RWPE1 (cell line): ENCODE data around the gene GRK4.
"Not testable (repeated sequence)": the region's sequence is repeated elsewhere in the genome, so short reads cannot be mapped to it uniquely, and the experiment has no call there.

Experiments used
- CTCF ChIA-PET: fragments of 350-600 bp; sonication (Branson Sonifier 250); formaldehyde crosslinking; extraction: SDS; loops from one replicate; lab custom pipeline; 2021; lab: Yijun Ruan, JAX
- POLR2A ChIA-PET: fragments of 400-600 bp; formaldehyde crosslinking; extraction: SDS; loops from one replicate; lab custom pipeline; 2020; ENCODE audit warnings: antibody characterized with exemption; ENCODE audit not compliant: low non-redundant PET; lab: Yijun Ruan, JAX
- DNase-seq: peaks from one replicate; pipeline ENCODE4 v3.0.0; 2012; ENCODE audit warnings: low spot score
- H3K27ac ChIP-seq: fragments of 450-650 bp; 2 replicates; pipeline ENCODE4 v1.5.1; 2017
- TF ChIP-seq, protein P1 (sequence below): fragments of 450-650 bp; conservative IDR thresholded peaks from 2 replicates; pipeline ENCODE4 v1.5.1; 2017; ENCODE audit warnings: low read depth, mild to moderate bottlenecking

Gene GRK4

DNA sequence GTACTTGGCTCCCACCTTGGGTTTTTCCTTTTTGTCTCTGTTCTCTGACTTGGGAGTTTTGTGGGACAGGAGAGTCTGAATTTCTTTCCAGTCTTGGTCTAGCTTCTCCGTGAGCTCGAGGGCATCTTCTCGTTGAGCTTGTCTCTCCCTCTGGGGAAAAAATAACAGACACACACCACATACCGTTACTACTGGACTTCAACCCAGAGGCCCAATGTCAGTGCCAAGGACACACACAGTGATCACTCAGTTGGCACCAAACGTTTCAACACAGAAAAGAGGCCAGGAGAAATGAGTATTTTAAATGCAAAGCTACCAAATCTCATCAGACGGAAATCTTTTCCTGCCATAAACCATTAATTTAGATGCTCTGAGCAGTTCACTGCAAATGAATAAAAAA, 9.9 kb upstream of the GRK4 start:
- TF ChIP-seq, protein P1, sequence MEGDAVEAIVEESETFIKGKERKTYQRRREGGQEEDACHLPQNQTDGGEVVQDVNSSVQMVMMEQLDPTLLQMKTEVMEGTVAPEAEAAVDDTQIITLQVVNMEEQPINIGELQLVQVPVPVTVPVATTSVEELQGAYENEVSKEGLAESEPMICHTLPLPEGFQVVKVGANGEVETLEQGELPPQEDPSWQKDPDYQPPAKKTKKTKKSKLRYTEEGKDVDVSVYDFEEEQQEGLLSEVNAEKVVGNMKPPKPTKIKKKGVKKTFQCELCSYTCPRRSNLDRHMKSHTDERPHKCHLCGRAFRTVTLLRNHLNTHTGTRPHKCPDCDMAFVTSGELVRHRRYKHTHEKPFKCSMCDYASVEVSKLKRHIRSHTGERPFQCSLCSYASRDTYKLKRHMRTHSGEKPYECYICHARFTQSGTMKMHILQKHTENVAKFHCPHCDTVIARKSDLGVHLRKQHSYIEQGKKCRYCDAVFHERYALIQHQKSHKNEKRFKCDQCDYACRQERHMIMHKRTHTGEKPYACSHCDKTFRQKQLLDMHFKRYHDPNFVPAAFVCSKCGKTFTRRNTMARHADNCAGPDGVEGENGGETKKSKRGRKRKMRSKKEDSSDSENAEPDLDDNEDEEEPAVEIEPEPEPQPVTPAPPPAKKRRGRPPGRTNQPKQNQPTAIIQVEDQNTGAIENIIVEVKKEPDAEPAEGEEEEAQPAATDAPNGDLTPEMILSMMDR, result no peak
- peak overlapping the region; percentile 55; the same call in 1 of the 2 replicates for H3K27ac ChIP-seq
- ChIA-PET POLR2A (no interaction called here), CTCF (interaction anchor here (0.9 kb wide), 1 partner anchor 83 kb away, joined by 3 read pairs; no protein-coding TSS in a partner anchor)
- no peak for DNase-seq

DNA sequence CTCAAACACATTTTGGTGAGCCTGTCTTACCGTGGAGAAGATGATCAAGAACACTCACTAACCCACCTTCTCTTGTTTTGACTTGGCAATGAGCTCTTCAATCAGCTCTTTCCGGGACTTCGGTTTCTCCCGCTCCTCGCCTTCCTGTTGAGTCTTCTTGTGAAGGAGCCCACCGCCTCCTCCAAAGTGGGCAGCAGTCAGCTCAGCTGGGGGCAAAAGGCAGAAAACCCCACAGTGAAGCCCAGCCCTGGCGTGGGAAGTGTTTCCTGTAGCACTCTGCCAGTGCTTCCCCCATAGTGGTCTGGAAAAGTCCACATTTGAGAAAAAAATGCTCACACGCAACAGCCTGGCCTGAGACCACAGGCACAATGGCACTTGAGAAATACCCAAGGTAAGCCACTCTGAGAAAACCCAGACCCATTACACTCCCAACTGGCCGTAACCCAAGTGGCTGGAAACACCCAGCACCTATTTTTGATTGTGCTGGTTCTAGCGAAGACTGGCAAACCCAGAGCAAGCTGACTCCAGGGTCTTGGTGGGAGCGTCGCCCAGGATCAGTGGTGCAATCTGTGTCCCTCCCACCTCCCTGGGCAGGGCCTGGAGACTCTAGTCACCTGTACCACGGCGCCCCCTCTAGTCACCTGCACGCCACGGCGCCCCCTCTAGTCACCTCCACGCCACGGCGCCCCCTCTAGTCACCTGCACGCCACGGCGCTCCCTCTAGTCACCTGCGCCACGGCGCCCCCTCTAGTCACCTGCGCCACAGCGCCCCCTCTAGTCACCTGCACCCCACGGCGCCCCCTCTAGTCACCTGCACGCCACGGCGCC, 8.8 kb upstream of the GRK4 start:
- TF ChIP-seq, protein P1, result no peak
- CTCF ChIA-PET, result interaction anchor here (0.9 kb wide), 1 partner anchor 82 kb away, joined by 3 read pairs; no protein-coding TSS in a partner anchor

DNA sequence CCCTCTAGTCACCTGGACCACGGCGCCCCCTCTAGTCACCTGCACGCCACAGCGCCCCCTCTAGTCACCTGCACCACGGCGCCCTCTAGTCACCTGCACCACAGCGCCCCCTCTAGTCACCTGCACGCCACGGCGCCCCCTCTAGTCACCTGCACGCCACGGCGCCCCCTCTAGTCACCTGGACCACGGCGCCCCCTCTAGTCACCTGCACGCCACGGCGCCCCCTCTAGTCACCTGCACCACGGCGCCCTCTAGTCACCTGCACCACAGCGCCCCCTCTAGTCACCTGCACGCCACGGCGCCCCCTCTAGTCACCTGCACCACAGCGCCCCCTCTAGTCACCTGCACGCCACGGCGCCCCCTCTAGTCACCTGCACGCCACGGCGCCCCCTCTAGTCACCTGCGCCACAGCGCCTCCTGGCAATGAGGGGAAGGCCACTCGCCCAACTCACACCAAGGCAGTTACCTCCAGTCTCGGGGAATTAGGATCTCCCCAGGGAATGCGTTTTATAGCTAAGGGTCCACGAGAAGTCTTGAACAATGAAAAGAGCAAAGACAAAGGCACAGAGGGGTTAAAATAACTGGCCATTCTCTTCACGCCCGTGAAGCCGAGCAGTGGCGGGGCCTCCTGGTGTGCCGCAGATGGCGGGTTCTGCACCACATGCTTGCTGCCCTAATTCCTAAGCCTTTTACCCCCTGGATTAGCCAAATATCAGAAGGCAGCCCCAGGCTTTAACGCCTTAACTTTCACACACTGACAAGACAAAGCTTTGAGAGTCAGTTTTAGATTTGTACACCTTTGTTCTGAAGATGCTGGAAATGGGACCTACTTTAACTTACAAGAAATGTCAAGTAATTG, 8.0 kb upstream of the GRK4 start:
- 0 out of 2 replicates have a peak overlapping the region, but pooled peaks have one; percentile 22 for H3K27ac ChIP-seq
- CTCF ChIA-PET, result interaction anchor here (0.6 kb wide), 1 partner anchor 11 kb away, joined by 3 read pairs; no protein-coding TSS in a partner anchor
- POLR2A ChIA-PET, DNase-seq: not testable (repeated sequence)

More for the DNA sequence above, 8.8 kb upstream of the GRK4 start:
- POLR2A ChIA-PET, result interaction anchor here (0.8 kb wide), 1 partner anchor 188 kb away, joined by 7 read pairs; no protein-coding TSS in a partner anchor
- DNase-seq, result no peak
- peak overlapping the region; percentile 55 for H3K27ac ChIP-seq

DNA sequence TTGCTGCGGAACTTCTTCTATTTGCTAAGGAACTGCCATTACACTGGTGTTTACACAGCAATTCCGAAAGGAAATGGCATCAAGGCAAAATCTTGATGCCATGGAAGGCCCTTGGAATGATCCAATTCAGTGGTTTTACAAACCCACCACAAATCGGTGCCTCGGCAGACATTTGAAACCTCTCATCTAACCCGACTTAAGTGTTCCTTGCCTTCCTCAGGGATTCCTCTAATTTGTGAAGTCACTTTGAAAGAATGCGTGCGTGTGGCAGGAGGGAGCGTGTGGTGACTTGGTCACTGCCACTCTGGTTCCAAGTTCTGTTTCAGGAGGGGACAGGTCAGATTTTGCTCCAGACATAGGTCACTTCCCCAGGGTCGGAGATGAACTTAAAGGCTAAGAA, 4.9 kb upstream of the GRK4 start:
- POLR2A ChIA-PET, result no interaction called here
- TF ChIP-seq, protein P1, result no peak
- no peak for DNase-seq
- H3K27ac ChIP-seq, result no peak overlapping the region
- CTCF ChIA-PET, result no interaction called here

DNA sequence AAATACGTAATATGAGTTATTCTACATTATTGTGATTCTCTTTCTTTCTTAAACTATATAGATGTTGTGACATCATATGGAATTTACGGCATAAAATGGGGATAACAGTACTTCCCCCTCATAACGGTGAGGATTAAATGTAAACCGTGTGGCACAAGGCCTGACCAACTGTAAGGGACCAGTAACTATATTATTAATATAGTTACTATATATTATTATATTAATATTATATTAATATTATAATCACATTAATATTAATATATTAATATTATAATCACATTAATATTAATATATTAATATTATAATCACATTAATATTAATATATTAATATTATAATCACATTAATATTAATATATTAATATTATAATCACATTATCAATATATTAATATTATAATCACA, 2.9 kb upstream of the GRK4 start:
- H3K27ac ChIP-seq, result not testable (repeated sequence)
- POLR2A ChIA-PET, result interaction anchor here (0.7 kb wide), 1 partner anchor 190 kb away, joined by 3 read pairs; no protein-coding TSS in a partner anchor

DNA sequence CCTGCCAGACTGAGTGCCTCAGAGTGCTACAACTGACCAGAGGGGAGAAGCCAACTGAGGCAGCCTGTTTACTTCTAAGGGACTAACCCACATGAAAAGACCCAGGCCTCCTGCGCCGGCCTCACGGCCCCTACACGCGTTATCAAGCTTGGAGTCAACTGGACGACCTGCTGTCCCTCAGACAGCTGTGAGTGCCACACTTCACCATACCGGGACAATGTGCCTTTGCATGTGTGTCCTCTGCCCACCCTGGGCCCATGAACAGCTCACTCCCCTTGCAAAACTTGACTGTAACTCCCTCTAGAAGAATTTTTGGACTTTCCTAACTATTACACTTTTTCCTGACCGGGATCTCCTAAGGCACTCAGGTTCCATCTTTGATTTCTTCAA, 2.0 kb upstream of the GRK4 start:
- TF ChIP-seq, protein P1, result no peak
- peak overlapping the region; percentile 63 for H3K27ac ChIP-seq
- ChIA-PET POLR2A (interaction anchor here (0.6 kb wide), 1 partner anchor 26 kb away, joined by 3 read pairs; no protein-coding TSS in a partner anchor), CTCF (interaction anchor here (0.6 kb wide), 1 partner anchor 17 kb away, joined by 4 read pairs; no protein-coding TSS in a partner anchor)
- DNase-seq, result no peak

More for the DNA sequence above, 2.9 kb upstream of the GRK4 start:
- CTCF ChIA-PET, DNase-seq: not testable (repeated sequence)
